ENCODE measurements around the gene FABP3. TPM values are rescaled to one million over a fixed set of nuclear protein-coding genes. Genes with fewer than 3 reads are reported as not detected.

FABP3 gene
- total RNA-seq, 2 donors from 2014 or later, result not detected

DNA sequence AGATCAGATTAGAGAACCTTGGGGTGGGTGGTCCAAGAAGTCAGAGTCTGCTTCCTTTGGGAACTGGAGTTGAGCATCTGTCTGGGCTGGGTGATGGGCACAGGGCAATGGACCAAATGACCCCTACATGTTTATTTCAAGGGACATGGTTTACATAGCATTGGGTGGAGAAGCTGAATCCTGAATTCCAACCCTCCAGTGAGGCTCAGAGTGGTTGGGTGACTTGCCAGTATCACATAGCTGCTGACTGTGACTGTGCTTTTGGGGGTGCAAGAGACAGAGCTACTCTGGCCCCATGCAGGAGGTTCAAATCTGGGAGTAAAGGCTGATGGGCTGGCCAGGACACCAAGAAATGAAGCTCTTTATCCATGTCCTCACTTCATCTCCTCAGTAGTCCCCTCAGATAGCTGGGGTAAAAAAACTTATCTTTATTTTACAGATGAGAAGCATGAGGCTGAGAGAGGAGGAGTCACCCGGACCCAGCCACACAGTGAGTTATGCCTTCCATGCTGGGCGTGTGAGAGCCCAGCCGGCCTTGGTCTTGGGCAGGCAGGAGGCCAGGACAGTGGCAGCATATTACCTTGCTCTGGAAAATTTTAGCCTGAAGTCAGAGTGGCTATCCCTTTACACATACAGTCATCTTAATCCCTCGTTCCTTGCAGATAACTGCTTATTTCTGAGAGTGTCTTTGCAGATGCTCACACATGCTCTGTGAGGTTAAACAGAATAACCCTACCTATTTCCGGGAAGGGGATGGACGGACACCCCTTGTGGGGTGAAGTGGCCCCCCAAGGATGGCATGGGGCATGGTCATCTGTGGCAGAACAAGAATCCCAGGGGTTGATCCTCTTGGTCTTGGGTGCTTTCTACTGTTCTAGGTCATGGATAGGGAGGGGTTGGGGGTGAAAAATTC, 37.3 kb upstream of the FABP3 start:
- Mint-ChIP-seq H3K9me3 (no peaks in the 10 kb centered on the region), H3K36me3 (peaks cover 6% of the 10 kb centered on the region), H3K4me3 (no peak overlapping the region), H3K27ac (no peak overlapping the region), H3K4me1 (ENCODE audit: low read depth in 2 of 2) (peaks cover 6 to 8% of the 10 kb centered on the region in 2 donors), H3K27me3 (peaks cover 45 to 53% of the 10 kb centered on the region in 2 donors)
- DNase-seq (ENCODE audit: low spot score) (no peak), ATAC-seq (no peak)

- no peak for DNase-seq (ENCODE audit: low spot score)
- Mint-ChIP-seq H3K4me3 (no peak overlapping the region), H3K27me3 (peaks cover 40 to 44% of the 10 kb centered on the region in 2 donors), H3K9me3 (no peaks in the 10 kb centered on the region), H3K27ac (no peak overlapping the region), H3K4me1 (ENCODE audit: low read depth in 2 of 2) (peaks cover 5 to 7% of the 10 kb centered on the region in 2 donors), H3K36me3 (peaks cover 5% of the 10 kb centered on the region)
- ATAC-seq, result no peak
These were observed 36.0 kb upstream of the FABP3 start for GRCh38 chr1:31408788-31409318.

- peaks cover 34 to 35% of the 10 kb centered on the region in 2 donors for H3K27me3 Mint-ChIP-seq
- H3K27ac Mint-ChIP-seq, result no peak overlapping the region
- H3K9me3 Mint-ChIP-seq, result no peaks in the 10 kb centered on the region
- no peaks in the 10 kb centered on the region for H3K36me3 Mint-ChIP-seq
- ATAC-seq (no peak), DNase-seq (ENCODE audit: low spot score) (no peak)
- no peak overlapping the region for H3K4me3 Mint-ChIP-seq
- H3K4me1 Mint-ChIP-seq (ENCODE audit: low read depth in 2 of 2), result peaks cover 0 to under 1% of the 10 kb centered on the region in 2 donors
These were observed 34.3 kb upstream of the FABP3 start for GRCh38 chr1:31407029-31407626.

- Mint-ChIP-seq H3K9me3 (no peaks in the 10 kb centered on the region), H3K4me1 (ENCODE audit: low read depth in 2 of 2) (no peaks in the 10 kb centered on the region), H3K36me3 (no peaks in the 10 kb centered on the region), H3K4me3 (no peak overlapping the region), H3K27me3 (peaks cover 19 to 24% of the 10 kb centered on the region in 2 donors), H3K27ac (no peak overlapping the region)
- no peak for DNase-seq (ENCODE audit: low spot score)
- no peak for ATAC-seq
These were observed 32.8 kb upstream of the FABP3 start for GRCh38 chr1:31405578-31406245.

- Mint-ChIP-seq H3K36me3 (no peaks in the 10 kb centered on the region), H3K4me1 (ENCODE audit: low read depth in 2 of 2) (peaks cover 13 to 16% of the 10 kb centered on the region in 2 donors), H3K4me3 (no peak overlapping the region), H3K9me3 (no peaks in the 10 kb centered on the region), H3K27ac (no peak overlapping the region), H3K27me3 (peaks cover 0 to 3% of the 10 kb centered on the region in 2 donors)
- DNase-seq (ENCODE audit: low spot score) (no peak), ATAC-seq (no peak)
These were observed 28.4 kb upstream of the FABP3 start for GRCh38 chr1:31401241-31401640.

GRCh38 chr1:31400393-31400792, 27.5 kb upstream of the FABP3 start:
- ATAC-seq, result peak; percentile 72 to 83
- no peak overlapping the region for H3K27ac Mint-ChIP-seq
- peaks cover 13 to 16% of the 10 kb centered on the region in 2 donors for H3K4me1 Mint-ChIP-seq (ENCODE audit: low read depth in 2 of 2)
- no peaks in the 10 kb centered on the region for H3K9me3 Mint-ChIP-seq
- no peaks in the 10 kb centered on the region for H3K36me3 Mint-ChIP-seq
- peak overlapping the region; percentile 6 for H3K4me3 Mint-ChIP-seq
- peaks cover 0 to 3% of the 10 kb centered on the region in 2 donors for H3K27me3 Mint-ChIP-seq
- no peak for DNase-seq (ENCODE audit: low spot score)

GRCh38 chr1:31399976-31400375, 27.1 kb upstream of the FABP3 start:
- ATAC-seq, result peak in 1 of 2 donors; percentile 37
- H3K9me3 Mint-ChIP-seq, result no peaks in the 10 kb centered on the region
- no peaks in the 10 kb centered on the region for H3K36me3 Mint-ChIP-seq
- H3K4me3 Mint-ChIP-seq, result peak overlapping the region; percentile 6
- no peak for DNase-seq (ENCODE audit: low spot score)
- peaks cover 13 to 18% of the 10 kb centered on the region in 2 donors for H3K4me1 Mint-ChIP-seq (ENCODE audit: low read depth in 2 of 2)
- peaks cover 0 to 3% of the 10 kb centered on the region in 2 donors for H3K27me3 Mint-ChIP-seq
- no peak overlapping the region for H3K27ac Mint-ChIP-seq

DNA sequence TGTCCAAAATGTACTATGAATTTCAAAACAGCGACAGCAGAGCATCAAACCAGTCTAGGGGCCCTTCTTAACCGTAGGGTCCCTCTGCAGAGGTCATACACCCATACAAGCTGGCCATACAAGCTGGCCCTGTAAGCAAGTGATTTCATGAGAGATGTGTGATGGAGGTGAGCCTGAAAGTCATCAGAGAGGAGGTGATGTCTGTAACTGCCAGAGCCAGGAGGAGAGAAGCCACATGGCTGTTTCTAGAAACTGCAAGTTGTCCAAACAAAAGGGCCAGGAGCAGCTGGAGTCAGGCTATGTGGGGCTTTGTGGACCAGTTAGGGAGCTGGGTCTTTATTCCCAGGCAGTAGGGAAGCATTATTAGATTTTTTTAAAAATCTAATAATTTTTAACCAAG, 25.4 kb upstream of the FABP3 start:
- DNase-seq (ENCODE audit: low spot score) (no peak), ATAC-seq (no peak)
- H3K27ac Mint-ChIP-seq, result peak overlapping the region in 1 of 2 donors; percentile 2
- H3K9me3 Mint-ChIP-seq, result no peaks in the 10 kb centered on the region
- H3K4me1 Mint-ChIP-seq (ENCODE audit: low read depth in 2 of 2), result peaks cover 13 to 26% of the 10 kb centered on the region in 2 donors
- H3K4me3 Mint-ChIP-seq, result no peak overlapping the region
- H3K36me3 Mint-ChIP-seq, result no peaks in the 10 kb centered on the region
- no peaks in the 10 kb centered on the region for H3K27me3 Mint-ChIP-seq

- peak overlapping the region in 1 of 2 donors; percentile 2 for H3K27ac Mint-ChIP-seq
- H3K4me1 Mint-ChIP-seq (ENCODE audit: low read depth in 2 of 2), result peaks cover 13 to 26% of the 10 kb centered on the region in 2 donors
- H3K9me3 Mint-ChIP-seq, result no peaks in the 10 kb centered on the region
- H3K4me3 Mint-ChIP-seq, result no peak overlapping the region
- ATAC-seq (no peak), DNase-seq (ENCODE audit: low spot score) (no peak)
- H3K27me3 Mint-ChIP-seq, result no peaks in the 10 kb centered on the region
- H3K36me3 Mint-ChIP-seq, result no peaks in the 10 kb centered on the region
These were observed 24.7 kb upstream of the FABP3 start for GRCh38 chr1:31397360-31398095.

- Mint-ChIP-seq H3K9me3 (no peaks in the 10 kb centered on the region), H3K27me3 (no peaks in the 10 kb centered on the region), H3K27ac (no peak overlapping the region), H3K36me3 (no peaks in the 10 kb centered on the region), H3K4me3 (no peak overlapping the region), H3K4me1 (ENCODE audit: low read depth in 2 of 2) (peaks cover 13 to 26% of the 10 kb centered on the region in 2 donors)
- DNase-seq (ENCODE audit: low spot score), result no peak
- peak; percentile 13 to 36 for ATAC-seq
These were observed 23.9 kb upstream of the FABP3 start for GRCh38 chr1:31396633-31397351.

- Mint-ChIP-seq H3K36me3 (no peaks in the 10 kb centered on the region), H3K9me3 (no peaks in the 10 kb centered on the region), H3K4me3 (peak overlapping the region; percentile 80), H3K4me1 (ENCODE audit: low read depth in 2 of 2) (peaks cover 6 to 21% of the 10 kb centered on the region in 2 donors), H3K27me3 (no peaks in the 10 kb centered on the region), H3K27ac (peak overlapping the region in 1 of 2 donors; percentile 54)
- peak; percentile 87 to 90 for ATAC-seq
- DNase-seq (ENCODE audit: low spot score), result peak; percentile 84
These were observed 21.8 kb upstream of the FABP3 start for GRCh38 chr1:31394584-31395193.

GRCh38 chr1:31393463-31393862, 20.6 kb upstream of the FABP3 start:
- Mint-ChIP-seq H3K9me3 (no peaks in the 10 kb centered on the region), H3K27me3 (no peaks in the 10 kb centered on the region), H3K27ac (no peak overlapping the region), H3K4me1 (ENCODE audit: low read depth in 2 of 2) (peaks cover 6 to 21% of the 10 kb centered on the region in 2 donors), H3K36me3 (no peaks in the 10 kb centered on the region), H3K4me3 (no peak overlapping the region)
- ATAC-seq (no peak), DNase-seq (ENCODE audit: low spot score) (no peak)
